H1 (cell line): ENCODE measurements around the gene ZNF532. TPM values are rescaled to one million over a fixed set of nuclear protein-coding genes. Genes with fewer than 3 reads are reported as not detected.

ENCODE experiments used
- CTCF ChIA-PET: fragments of 300-600 bp; sonication (Branson Sonifier 250); formaldehyde crosslinking; loops from one replicate; lab custom pipeline; 2021; ENCODE audit not compliant: partially characterized antibody; lab: Charles Lee
- POLR2A ChIA-PET: fragments of 300-600 bp; sonication (Branson Sonifier 250); formaldehyde crosslinking; loops from one replicate; lab custom pipeline; 2021; ENCODE audit warnings: inconsistent platforms; ENCODE audit not compliant: partially characterized antibody; lab: Charles Lee
- DNase-seq, 2 experiments: peaks; one replicate each; pipeline versions ENCODE4 v3.0.0 to v3.0.0-alpha.2; 2010 to 2022; ENCODE audit warnings: low spot score in 2 of 2, low read depth in 1 of 2, mixed read lengths in 1 of 2
- FAIRE-seq: peaks from 2 replicates; lab custom pipeline; 2011; peaks lifted over from hg19 to GRCh38; lab: Jason Lieb, UNC
- H2AFZ ChIP-seq: 2 replicates; pipeline ENCODE4 v1.8.1; 2012; ENCODE audit warnings: low read length, inconsistent platforms
- H2AK5ac ChIP-seq: 2 replicates; pipeline ENCODE4 v1.6.1; 2013; ENCODE audit warnings: low read depth, low read length
- H2BK120ac ChIP-seq: replicated peaks from 2 replicates; pipeline ENCODE3; 2013; ENCODE audit warnings: low read depth, low read length, inconsistent platforms
- H2BK12ac ChIP-seq: 2 replicates; pipeline ENCODE4 v1.6.1; 2013; ENCODE audit warnings: low read depth, low read length
- H2BK15ac ChIP-seq: 2 replicates; pipeline ENCODE4 v1.6.1; 2013; ENCODE audit warnings: low read length
- H2BK20ac ChIP-seq: 2 replicates; pipeline ENCODE4 v1.6.1; 2013; ENCODE audit warnings: low read length
- H2BK5ac ChIP-seq: 2 replicates; pipeline ENCODE4 v1.6.1; 2013; ENCODE audit warnings: low read depth, low read length
- H3K14ac ChIP-seq: 2 replicates; pipeline ENCODE4 v1.6.1; 2013; ENCODE audit warnings: inconsistent platforms; ENCODE audit not compliant: insufficient read length
- H3K18ac ChIP-seq: 2 replicates; pipeline ENCODE4 v1.6.1; 2013; ENCODE audit warnings: low read length; ENCODE audit errors: extremely low read depth
- H3K23ac ChIP-seq: 2 replicates; pipeline ENCODE4 v1.6.1; 2013; ENCODE audit warnings: inconsistent platforms; ENCODE audit not compliant: insufficient read length
- H3K23me2 ChIP-seq: 2 replicates; pipeline ENCODE4 v1.6.1; 2013; ENCODE audit warnings: low read depth, low read length
- H3K27ac ChIP-seq: 2 replicates; pipeline ENCODE4 v1.6.1; 2011; ENCODE audit warnings: low read depth, low read length, inconsistent platforms
- H3K27me3 ChIP-seq, 4 experiments: replicated peaks in 1 of 4; 1 replicate in 1 of 4; 2 replicates in 3 of 4; pipeline versions ENCODE4 v1.6.1 to v1.8.1; 2011 to 2013; ENCODE audit warnings: low read length in 3 of 4, mild to moderate bottlenecking in 3 of 4, inconsistent platforms in 2 of 4, mixed read lengths in 2 of 4, moderate library complexity in 1 of 4; ENCODE audit not compliant: control insufficient read depth in 3 of 4, insufficient read depth in 3 of 4; ENCODE audit errors: extremely low read depth in 1 of 4
- H3K36me3 ChIP-seq, 4 experiments: 2 replicates each; pipeline versions ENCODE4 v1.6.1 to v1.8.1; 2011 to 2013; ENCODE audit warnings: mild to moderate bottlenecking in 4 of 4, low read length in 3 of 4, moderate library complexity in 2 of 4, control low read depth in 1 of 4, inconsistent platforms in 1 of 4; ENCODE audit not compliant: insufficient read depth in 4 of 4, control insufficient read depth in 2 of 4
- H3K4ac ChIP-seq: replicated peaks from 2 replicates; pipeline ENCODE3; 2013; ENCODE audit warnings: low read length, low read depth, mixed read lengths, inconsistent platforms; ENCODE audit not compliant: insufficient read length
- H3K4me1 ChIP-seq, 4 experiments: replicated peaks in 1 of 4; 1 replicate in 1 of 4; 2 replicates in 3 of 4; pipeline versions ENCODE4 v1.6.1 to v1.8.1; 2011 to 2013; ENCODE audit warnings: low read length in 3 of 4, inconsistent platforms in 2 of 4, mixed read lengths in 1 of 4; ENCODE audit not compliant: insufficient read depth in 4 of 4, control insufficient read depth in 3 of 4
- H3K4me2 ChIP-seq, 2 experiments: 2 replicates each; pipeline versions ENCODE4 v1.6.1 to v1.8.1; 2011 to 2013; ENCODE audit warnings: low read depth in 2 of 2, low read length in 2 of 2, control low read depth in 1 of 2, inconsistent platforms in 1 of 2, mild to moderate bottlenecking in 1 of 2; ENCODE audit not compliant: insufficient read depth in 1 of 2
- H3K4me3 ChIP-seq, 4 experiments: fragments of 200-600, 300-600 bp in 1 of 4; sonication (generic), shearing (Covaris generic), sonication (Bioruptor Twin) in 1 of 4; 2 replicates each; pipeline versions ENCODE4 v1.5.1 to v1.8.1; 2011 to 2016; ENCODE audit warnings: low read length in 4 of 4, low read depth in 3 of 4, control low read depth in 2 of 4, inconsistent platforms in 2 of 4, mild to moderate bottlenecking in 2 of 4, mixed read lengths in 1 of 4, moderate library complexity in 1 of 4; ENCODE audit not compliant: insufficient read depth in 2 of 4; ENCODE audit errors: extremely low read depth in 1 of 4
- H3K56ac ChIP-seq: replicated peaks from 2 replicates; pipeline ENCODE3; 2013; ENCODE audit warnings: low read depth, mild to moderate bottlenecking, mixed read lengths, low read length, inconsistent platforms; ENCODE audit not compliant: insufficient read length
- H3K79me1 ChIP-seq: 2 replicates; pipeline ENCODE4 v1.6.1; 2013; ENCODE audit warnings: low read depth, low read length, control low read depth
- H3K79me2 ChIP-seq, 2 experiments: 2 replicates each; pipeline versions ENCODE4 v1.6.1 to v1.8.1; 2012 to 2013; ENCODE audit warnings: low read length in 2 of 2, mild to moderate bottlenecking in 2 of 2, inconsistent platforms in 1 of 2; ENCODE audit not compliant: insufficient read depth in 2 of 2, control insufficient read depth in 1 of 2
- H3K9ac ChIP-seq, 4 experiments: replicated peaks in 1 of 4; 1 replicate in 1 of 4; 2 replicates in 3 of 4; pipeline versions ENCODE4 v1.6.1 to v1.8.1; 2011 to 2013; ENCODE audit warnings: low read depth in 3 of 4, low read length in 3 of 4, control low read depth in 2 of 4, mild to moderate bottlenecking in 2 of 4, moderate library complexity in 2 of 4, inconsistent platforms in 1 of 4; ENCODE audit errors: extremely low read depth in 1 of 4
- H3K9me3 ChIP-seq, 2 experiments: 2 replicates each; pipeline versions ENCODE4 v1.6.1 to v1.8.1; 2012 to 2013; ENCODE audit warnings: mild to moderate bottlenecking in 2 of 2, moderate library complexity in 2 of 2, control low read depth in 1 of 2, inconsistent platforms in 1 of 2, low read depth in 1 of 2, low read length in 1 of 2, mixed read lengths in 1 of 2; ENCODE audit not compliant: insufficient read depth in 2 of 2
- H4K20me1 ChIP-seq, 2 experiments: replicated peaks in 1 of 2; 2 replicates each; pipeline versions ENCODE3 to v1.8.1; 2011 to 2013; ENCODE audit warnings: inconsistent platforms in 2 of 2, low read length in 2 of 2, mild to moderate bottlenecking in 1 of 2; ENCODE audit not compliant: insufficient read depth in 2 of 2, control insufficient read depth in 1 of 2
- H4K5ac ChIP-seq: 2 replicates; pipeline ENCODE4 v1.6.1; 2013; ENCODE audit warnings: low read length, low read depth, mixed read lengths, inconsistent platforms; ENCODE audit not compliant: insufficient read length
- H4K8ac ChIP-seq: 2 replicates; pipeline ENCODE4 v1.8.0; 2013; ENCODE audit warnings: mild to moderate bottlenecking, moderate library complexity, low read length, inconsistent platforms; ENCODE audit not compliant: insufficient read depth; ENCODE audit errors: extremely low read depth
- H4K91ac ChIP-seq: replicated peaks from 2 replicates; pipeline ENCODE3; 2013; ENCODE audit warnings: low read length, mixed read lengths, inconsistent platforms; ENCODE audit not compliant: insufficient read length
- BCL11A ChIP-seq, 2 experiments: IDR thresholded peaks; one replicate each; pipeline ENCODE4 v1.6.1; 2011; ENCODE audit warnings: low read depth in 2 of 2, low read length in 2 of 2, mild to moderate bottlenecking in 2 of 2
- JUN ChIP-seq: IDR thresholded peaks from 2 replicates; pipeline ENCODE4 v1.6.1; 2011; ENCODE audit warnings: low read depth, mild to moderate bottlenecking, improper control_type of control experiment, low read length
- MAFK ChIP-seq: IDR thresholded peaks from 2 replicates; pipeline ENCODE4 v1.6.1; 2012; ENCODE audit warnings: low read depth, mild to moderate bottlenecking, improper control_type of control experiment, low read length
- NRF1 ChIP-seq: IDR thresholded peaks from 2 replicates; pipeline ENCODE4 v1.6.1; 2011; ENCODE audit warnings: mild to moderate bottlenecking, low read depth, low read length, improper control_type of control experiment
- RAD21 ChIP-seq, 2 experiments: IDR thresholded peaks in 1 of 2; conservative IDR thresholded peaks in 1 of 2; 2 replicates each; pipeline ENCODE4 v1.6.1; 2011; ENCODE audit warnings: low read depth in 2 of 2, low read length in 2 of 2, improper control_type of control experiment in 1 of 2, inconsistent platforms in 1 of 2, mild to moderate bottlenecking in 1 of 2, moderate library complexity in 1 of 2
- SIRT6 ChIP-seq: IDR thresholded peaks from one replicate; pipeline ENCODE4 v1.7.1; 2012; ENCODE audit warnings: low read length, inconsistent platforms
- SRF ChIP-seq: IDR thresholded peaks from 2 replicates; pipeline ENCODE4 v1.6.1; 2011; ENCODE audit warnings: mild to moderate bottlenecking, low read depth, low read length, moderate library complexity
- TCF12 ChIP-seq: IDR thresholded peaks from 2 replicates; pipeline ENCODE4 v1.6.1; 2011; ENCODE audit warnings: low read depth, mild to moderate bottlenecking, low read length
- WGBS, 2 experiments: shearing (Covaris generic) in 1 of 2; methylation state at CpG; one replicate each; pipeline versions ENCODE4 v1.1.6 to v1.1.7; 2013 to 2015; ENCODE audit warnings: low lambda C conversion rate in 2 of 2, mixed read lengths in 2 of 2, inconsistent platforms in 1 of 2, low coverage in 1 of 2, missing lambda C conversion rate in 1 of 2; ENCODE audit not compliant: insufficient replicate concordance in 2 of 2, insufficient coverage in 1 of 2, insufficient read length in 1 of 2; ENCODE audit errors: extremely low coverage in 1 of 2, missing lambda C conversion rate in 1 of 2; 5-methylcytosine and 5-hydroxymethylcytosine counted together
- polyA plus RNA-seq, 7 experiments: library from polyadenylated mRNA; depleted of rRNA in 3 of 7; stranded (reverse) in 5 of 7; unstranded in 2 of 7; fragments of >200 nt in 5 of 7; fragments of 200-250 nt in 2 of 7; gene quantifications; 1 replicate in 5 of 7; 2 replicates in 1 of 7; 4 replicates in 1 of 7; pipeline versions ENCODE4 v1.2.1 to v1.2.3, GENCODE V29; 2011 to 2013; ENCODE audit warnings: missing spikeins in 2 of 7, mixed read lengths in 2 of 7
- total RNA-seq: library from RNA; stranded (reverse); fragmentation: NEBNext Ultra II Directional; extraction: Animal tissue kit (Norgen Biotek cat#: 25700); gene quantifications from 2 replicates; pipeline ENCODE4 v1.2.1, GENCODE V29; 2021
- TF ChIP-seq, protein P1 (sequence below): IDR thresholded peaks from 2 replicates; pipeline ENCODE4 v1.6.1; 2011; ENCODE audit warnings: low read depth, mild to moderate bottlenecking, low read length; ENCODE audit not compliant: insufficient read depth
- TF ChIP-seq, protein P2 (sequence below): IDR thresholded peaks from 2 replicates; pipeline ENCODE4 v1.6.1; 2012; ENCODE audit warnings: low read length, inconsistent platforms
- TF ChIP-seq, protein P3 (sequence below): IDR thresholded peaks from 2 replicates; pipeline ENCODE4 v1.6.1; 2012; ENCODE audit warnings: inconsistent platforms

Gene ZNF532
- total and polyA plus RNA-seq, 2 of the 8 experiments (the other 6 are each of a cell fraction or from before 2014, with no cell fraction given): 143 to 240 TPM

DNA sequence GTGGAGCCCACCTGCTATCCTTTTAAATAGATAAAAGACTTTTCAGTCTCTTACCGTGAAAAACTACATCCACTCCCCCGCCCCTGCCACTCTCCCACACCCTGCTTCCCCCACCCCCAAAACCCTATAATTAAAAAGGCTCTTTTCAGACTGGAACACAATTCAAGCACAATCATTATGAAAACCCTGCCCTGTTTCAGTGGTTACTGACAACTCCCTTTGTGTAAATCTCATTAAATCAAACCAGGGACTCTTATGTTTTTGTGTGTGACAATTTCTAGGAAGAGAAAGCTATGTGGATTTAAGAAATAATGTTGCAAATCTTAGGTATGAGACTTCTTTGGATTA is 21.0 kb upstream of the ZNF532 start:
- Histone ChIP-seq H3K27me3 (no peaks in the 10 kb centered on the region; a peak in 1 of 7 replicates), H2BK20ac (no peak overlapping the region), H2BK120ac (no peak overlapping the region), H4K20me1 (no peaks in the 10 kb centered on the region), H3K4me1 (peaks cover 10 to 21% (median 16%) of the 10 kb centered on the region in 4 experiments; a peak in 6 of 7 replicates), H2BK5ac (no peak overlapping the region), H3K4ac (no peak overlapping the region), H3K9me3 (no peaks in the 10 kb centered on the region), H3K23me2 (no peaks in the 10 kb centered on the region), H4K8ac (no peak overlapping the region), H2BK12ac (no peak overlapping the region), H3K36me3 (no peaks in the 10 kb centered on the region), H3K9ac (no peak overlapping the region), H3K79me2 (no peaks in the 10 kb centered on the region), H3K18ac (no peak overlapping the region), H3K4me2 (no peak overlapping the region), H4K91ac (no peak overlapping the region), H2AK5ac (no peak overlapping the region), H3K56ac (no peak overlapping the region), H3K14ac (no peak overlapping the region), H3K23ac (no peak overlapping the region), H2AFZ (no peak overlapping the region), H3K27ac (no peak overlapping the region), H3K79me1 (no peaks in the 10 kb centered on the region), H4K5ac (no peak overlapping the region), H3K4me3 (no peak overlapping the region), H2BK15ac (no peak overlapping the region)
- no peak for FAIRE-seq
- TF ChIP-seq SRF: no peak
- TF ChIP-seq, protein P1, sequence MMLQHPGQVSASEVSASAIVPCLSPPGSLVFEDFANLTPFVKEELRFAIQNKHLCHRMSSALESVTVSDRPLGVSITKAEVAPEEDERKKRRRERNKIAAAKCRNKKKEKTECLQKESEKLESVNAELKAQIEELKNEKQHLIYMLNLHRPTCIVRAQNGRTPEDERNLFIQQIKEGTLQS: no peak
- TF ChIP-seq TCF12: no peak
- no peak for TF ChIP-seq BCL11A (IDR thresholded peaks at IDR 0.05; ENCODE audit: low read depth in 2 of 2, low read length in 2 of 2)
- TF ChIP-seq, protein P2, sequence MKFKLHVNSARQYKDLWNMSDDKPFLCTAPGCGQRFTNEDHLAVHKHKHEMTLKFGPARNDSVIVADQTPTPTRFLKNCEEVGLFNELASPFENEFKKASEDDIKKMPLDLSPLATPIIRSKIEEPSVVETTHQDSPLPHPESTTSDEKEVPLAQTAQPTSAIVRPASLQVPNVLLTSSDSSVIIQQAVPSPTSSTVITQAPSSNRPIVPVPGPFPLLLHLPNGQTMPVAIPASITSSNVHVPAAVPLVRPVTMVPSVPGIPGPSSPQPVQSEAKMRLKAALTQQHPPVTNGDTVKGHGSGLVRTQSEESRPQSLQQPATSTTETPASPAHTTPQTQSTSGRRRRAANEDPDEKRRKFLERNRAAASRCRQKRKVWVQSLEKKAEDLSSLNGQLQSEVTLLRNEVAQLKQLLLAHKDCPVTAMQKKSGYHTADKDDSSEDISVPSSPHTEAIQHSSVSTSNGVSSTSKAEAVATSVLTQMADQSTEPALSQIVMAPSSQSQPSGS: no peak
- TF ChIP-seq RAD21 (IDR thresholded peaks at IDR 0.05 in 1 of 2, conservative IDR thresholded peaks at IDR 0.05 in 1 of 2; ENCODE audit: low read depth in 2 of 2, low read length in 2 of 2): no peak
- no peak for TF ChIP-seq MAFK
- TF ChIP-seq, protein P3, sequence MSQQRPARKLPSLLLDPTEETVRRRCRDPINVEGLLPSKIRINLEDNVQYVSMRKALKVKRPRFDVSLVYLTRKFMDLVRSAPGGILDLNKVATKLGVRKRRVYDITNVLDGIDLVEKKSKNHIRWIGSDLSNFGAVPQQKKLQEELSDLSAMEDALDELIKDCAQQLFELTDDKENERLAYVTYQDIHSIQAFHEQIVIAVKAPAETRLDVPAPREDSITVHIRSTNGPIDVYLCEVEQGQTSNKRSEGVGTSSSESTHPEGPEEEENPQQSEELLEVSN: no peak
- TF ChIP-seq JUN: no peak
- TF ChIP-seq SIRT6: no peak
- TF ChIP-seq NRF1: no peak
- ChIA-PET CTCF (interaction anchor here (0.9 to 3.5 kb wide), 5 partner anchors 45 to 80 kb away, joined by 3 to 15 read pairs (median 4); no protein-coding TSS in a partner anchor), POLR2A (interaction anchor here (0.6 to 5.7 kb wide), 7 partner anchors 8 to 41 kb away, joined by 3 to 35 read pairs (median 4); partner anchors contain the start of gene ZNF532)
- DNase-seq: no peak
- 81% methylated on average over 2 of the region's 2 CpGs; no CpG with 5 or more reads in 1 of the 2 experiments for WGBS, 2 experiments
